HG03378 (cell line): ENCODE results near the gene CCDC87.
"Not testable (repeated sequence)": the region's sequence is repeated elsewhere in the genome, so short reads cannot be mapped to it uniquely, and the experiment has no call there.

Source experiments
- ATAC-seq: cut with Tn5 transposase; IDR thresholded peaks from one replicate; pipeline ENCODE4 v1.9.1; 2021; ENCODE audit warnings: mild to moderate bottlenecking, moderate library complexity; ENCODE audit not compliant: unreplicated experiment

CCDC87 gene

GRCh38 chr11:66592457-66593302, at the start of gene CCDC87, which contains the start of gene CCS:
Gene CCDC87 (minus strand): TSS chr11:66593063. CDS start chr11:66593015, 48 bp downstream.
Gene CCS (plus strand): TSS chr11:66593185. CDS start chr11:66593262, 77 bp downstream.
- peak; percentile 79 for ATAC-seq

- no peak for ATAC-seq
Measured at GRCh38 chr11:66641834-66642233, 49.0 kb upstream of the CCDC87 start.

GRCh38 chr11:66639814-66640340, 47.0 kb upstream of the CCDC87 start:
- ATAC-seq = not testable (repeated sequence)

GRCh38 chr11:66639066-66639813, 46.4 kb upstream of the CCDC87 start:
- ATAC-seq = no peak

GRCh38 chr11:66638177-66639065, 45.6 kb upstream of the CCDC87 start, which contains the start of gene RBM4:
Gene RBM4 (plus strand): TSS chr11:66638703. CDS start chr11:66639712, 1,009 bp downstream.
- ATAC-seq = peak; percentile 92

GRCh38 chr11:66637557-66638176, 44.8 kb upstream of the CCDC87 start:
- no peak for ATAC-seq

- no peak for ATAC-seq
Measured at GRCh38 chr11:66636411-66636810, 43.5 kb upstream of the CCDC87 start.

- ATAC-seq = no peak
Measured at GRCh38 chr11:66632952-66633351, 40.1 kb upstream of the CCDC87 start.

- no peak for ATAC-seq
Measured at GRCh38 chr11:66631883-66632282, 39.0 kb upstream of the CCDC87 start.

GRCh38 chr11:66629356-66629755, 36.5 kb upstream of the CCDC87 start:
- no peak for ATAC-seq

- no peak for ATAC-seq
Measured at GRCh38 chr11:66628061-66628603, 35.3 kb upstream of the CCDC87 start.

GRCh38 chr11:66626926-66627325, 34.1 kb upstream of the CCDC87 start:
- ATAC-seq = no peak

- ATAC-seq = no peak
Measured at GRCh38 chr11:66626382-66626781, 33.5 kb upstream of the CCDC87 start.

GRCh38 chr11:66625752-66626149, 32.9 kb upstream of the CCDC87 start:
- ATAC-seq = no peak

GRCh38 chr11:66625041-66625751, 32.3 kb upstream of the CCDC87 start:
- no peak for ATAC-seq

- ATAC-seq = no peak
Measured at GRCh38 chr11:66624450-66624849, 31.6 kb upstream of the CCDC87 start.

- ATAC-seq = no peak
Measured at GRCh38 chr11:66619080-66619554, 26.3 kb upstream of the CCDC87 start.

- no peak for ATAC-seq
Measured at GRCh38 chr11:66617155-66617834, 24.4 kb upstream of the CCDC87 start.
